Muscle layer of colon (tissue), 2 donors: ENCODE measurements around the gene APBB1IP.

Experiments used
- H3K27ac ChIP-seq: one replicate; pipeline ENCODE4 v1.7.0; 2013; ENCODE audit warnings: low read depth, mild to moderate bottlenecking, low read length, moderate library complexity
- H3K27me3 ChIP-seq, 2 donors: one replicate each; pipeline ENCODE4 v1.7.0; 2013; ENCODE audit warnings: low read length in 2 of 2, mild to moderate bottlenecking in 2 of 2; ENCODE audit not compliant: insufficient read depth in 2 of 2, control insufficient read depth in 1 of 2
- H3K36me3 ChIP-seq: one replicate; pipeline ENCODE4 v1.7.0; 2013; ENCODE audit warnings: mild to moderate bottlenecking, low read length; ENCODE audit not compliant: insufficient read depth
- H3K4me1 ChIP-seq: one replicate; pipeline ENCODE4 v1.7.0; 2013; ENCODE audit warnings: mild to moderate bottlenecking, low read length; ENCODE audit not compliant: insufficient read depth
- H3K4me3 ChIP-seq, 2 donors: one replicate each; pipeline ENCODE4 v1.7.0; 2013; ENCODE audit warnings: low read length in 2 of 2, low read depth in 1 of 2, mild to moderate bottlenecking in 1 of 2, moderate library complexity in 1 of 2
- H3K9ac ChIP-seq: one replicate; pipeline ENCODE4 v1.7.0; 2013; ENCODE audit warnings: low read length
- H3K9me3 ChIP-seq: one replicate; pipeline ENCODE4 v1.7.0; 2013; ENCODE audit warnings: mild to moderate bottlenecking, low read length
- donor health status: abdominal sarcoma.
- donor health status: Adenocarcinoma of cecum.

Gene APBB1IP

GRCh38 chr10:26448292-26448691 is 10.2 kb downstream of the APBB1IP start:
- no peaks in the 10 kb centered on the region for H3K27me3 ChIP-seq
- H3K4me1 ChIP-seq, result no peaks in the 10 kb centered on the region
- no peaks in the 10 kb centered on the region for H3K9me3 ChIP-seq
- no peaks in the 10 kb centered on the region for H3K36me3 ChIP-seq
- no peak overlapping the region for H3K4me3 ChIP-seq
- H3K27ac ChIP-seq, result no peak overlapping the region
- no peak overlapping the region for H3K9ac ChIP-seq

GRCh38 chr10:26448706-26449435 is 10.7 kb downstream of the APBB1IP start:
- no peaks in the 10 kb centered on the region for H3K9me3 ChIP-seq
- no peaks in the 10 kb centered on the region for H3K36me3 ChIP-seq
- no peak overlapping the region for H3K4me3 ChIP-seq
- H3K9ac ChIP-seq, result no peak overlapping the region
- no peaks in the 10 kb centered on the region for H3K4me1 ChIP-seq
- no peak overlapping the region for H3K27ac ChIP-seq
- no peaks in the 10 kb centered on the region for H3K27me3 ChIP-seq

DNA sequence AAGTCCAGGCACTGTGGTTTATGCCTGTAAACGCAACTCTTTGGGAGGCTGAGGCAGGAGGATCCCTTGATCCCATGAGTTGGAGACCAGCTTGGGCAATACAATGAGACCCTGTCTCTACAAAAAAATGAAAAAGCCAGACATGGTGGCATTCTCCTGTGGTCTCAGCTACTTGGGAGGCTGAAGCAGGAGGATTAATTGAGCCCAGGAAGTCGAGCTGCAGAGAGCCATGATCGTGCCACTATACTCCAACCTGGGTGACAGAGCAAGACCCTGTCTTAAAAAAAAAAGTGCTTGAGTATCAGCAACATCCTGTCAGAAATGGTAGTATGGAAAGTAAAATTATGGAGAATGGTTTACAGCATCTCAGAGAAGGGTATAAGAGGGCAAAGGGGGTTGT is 11.6 kb downstream of the APBB1IP start:
- H3K4me3 ChIP-seq, result no peak overlapping the region
- no peaks in the 10 kb centered on the region for H3K36me3 ChIP-seq
- H3K4me1 ChIP-seq, result no peaks in the 10 kb centered on the region
- no peak overlapping the region for H3K9ac ChIP-seq
- no peaks in the 10 kb centered on the region for H3K27me3 ChIP-seq
- no peak overlapping the region for H3K27ac ChIP-seq
- no peaks in the 10 kb centered on the region for H3K9me3 ChIP-seq

DNA sequence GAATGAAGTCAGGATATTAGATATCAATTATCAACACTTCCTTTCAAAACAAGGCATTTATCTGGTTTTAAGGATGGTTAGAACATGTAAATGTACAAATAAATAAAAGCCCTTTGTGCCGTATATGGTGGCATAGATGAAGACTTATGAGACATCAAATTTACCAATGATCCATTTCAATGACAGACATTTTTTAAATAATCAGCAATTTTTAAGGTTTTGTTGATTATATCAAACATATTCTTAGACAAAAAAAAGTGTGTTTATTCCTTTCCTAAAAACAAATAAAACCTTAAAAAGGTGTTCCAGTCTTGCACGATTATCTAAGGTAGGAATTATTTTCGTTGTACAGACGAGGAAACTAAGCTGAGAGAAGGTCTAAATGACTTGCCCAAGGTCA is 13.8 kb downstream of the APBB1IP start:
- Histone ChIP-seq H3K4me1 (no peaks in the 10 kb centered on the region), H3K36me3 (no peaks in the 10 kb centered on the region)

DNA sequence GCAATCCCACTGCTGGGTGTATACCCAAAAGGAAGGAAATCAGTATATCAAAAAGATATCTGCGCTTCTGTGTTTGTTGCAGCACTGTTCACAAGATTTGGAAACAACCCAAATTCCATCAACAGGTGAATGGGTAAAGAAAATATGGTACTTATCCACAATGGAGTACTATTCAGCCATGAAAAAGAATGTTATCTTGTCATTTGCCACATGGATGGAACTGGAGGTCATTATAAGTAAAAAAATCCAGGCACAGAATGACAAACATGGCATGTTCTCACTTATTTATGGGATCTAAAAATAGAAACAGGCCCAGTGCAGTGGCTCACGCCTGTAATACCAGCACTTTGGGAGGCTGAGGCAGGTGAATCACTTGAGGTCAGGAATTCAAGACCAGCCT is 15.7 kb downstream of the APBB1IP start:
- no peak overlapping the region for H3K27ac ChIP-seq
- H3K4me3 ChIP-seq, result no peak overlapping the region
- H3K27me3 ChIP-seq, result no peaks in the 10 kb centered on the region
- no peaks in the 10 kb centered on the region for H3K36me3 ChIP-seq
- no peaks in the 10 kb centered on the region for H3K9me3 ChIP-seq
- no peak overlapping the region for H3K9ac ChIP-seq
- H3K4me1 ChIP-seq, result no peaks in the 10 kb centered on the region

More for the DNA sequence above, 13.8 kb downstream of the APBB1IP start:
- no peaks in the 10 kb centered on the region for H3K9me3 ChIP-seq
- no peaks in the 10 kb centered on the region for H3K27me3 ChIP-seq
- no peak overlapping the region for H3K4me3 ChIP-seq
- no peak overlapping the region for H3K27ac ChIP-seq
- H3K9ac ChIP-seq, result no peak overlapping the region

DNA sequence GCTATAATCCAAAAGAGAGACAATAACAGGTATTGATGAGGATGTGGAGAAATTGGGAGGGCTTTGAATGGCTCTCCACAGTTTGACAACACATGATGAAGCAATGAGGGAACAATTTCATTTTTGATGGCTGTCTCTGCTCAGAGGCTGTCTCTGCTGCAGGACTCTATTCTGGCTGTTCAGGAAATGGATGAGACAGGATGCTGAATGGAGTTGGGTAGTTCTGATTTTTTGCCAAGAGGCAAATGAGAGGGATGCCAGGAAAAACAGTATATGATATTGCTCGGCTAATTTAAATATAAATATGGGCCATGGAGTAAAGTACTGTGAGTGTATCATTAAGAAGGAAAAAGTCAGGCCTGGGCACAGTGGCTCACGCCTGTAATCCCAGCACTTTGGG is 16.8 kb downstream of the APBB1IP start:
- H3K9me3 ChIP-seq, result no peaks in the 10 kb centered on the region

GRCh38 chr10:26455567-26456315 is 17.6 kb downstream of the APBB1IP start:
- Histone ChIP-seq H3K4me3 (no peak overlapping the region), H3K27ac (no peak overlapping the region)

More for the DNA sequence above, 16.8 kb downstream of the APBB1IP start:
- Histone ChIP-seq H3K4me3 (no peak overlapping the region), H3K9ac (no peak overlapping the region), H3K27ac (no peak overlapping the region), H3K36me3 (no peaks in the 10 kb centered on the region), H3K27me3 (no peaks in the 10 kb centered on the region), H3K4me1 (no peaks in the 10 kb centered on the region)

GRCh38 chr10:26457088-26457487 is 18.9 kb downstream of the APBB1IP start:
- Histone ChIP-seq H3K27ac (no peak overlapping the region), H3K36me3 (no peaks in the 10 kb centered on the region), H3K4me3 (no peak overlapping the region), H3K9me3 (no peaks in the 10 kb centered on the region), H3K9ac (no peak overlapping the region), H3K27me3 (no peaks in the 10 kb centered on the region), H3K4me1 (no peaks in the 10 kb centered on the region)

More at GRCh38 chr10:26455567-26456315, 17.6 kb downstream of the APBB1IP start:
- H3K4me1 ChIP-seq, result no peaks in the 10 kb centered on the region
- no peaks in the 10 kb centered on the region for H3K36me3 ChIP-seq
- H3K9ac ChIP-seq, result no peak overlapping the region
- H3K9me3 ChIP-seq, result no peaks in the 10 kb centered on the region
- no peaks in the 10 kb centered on the region for H3K27me3 ChIP-seq

DNA sequence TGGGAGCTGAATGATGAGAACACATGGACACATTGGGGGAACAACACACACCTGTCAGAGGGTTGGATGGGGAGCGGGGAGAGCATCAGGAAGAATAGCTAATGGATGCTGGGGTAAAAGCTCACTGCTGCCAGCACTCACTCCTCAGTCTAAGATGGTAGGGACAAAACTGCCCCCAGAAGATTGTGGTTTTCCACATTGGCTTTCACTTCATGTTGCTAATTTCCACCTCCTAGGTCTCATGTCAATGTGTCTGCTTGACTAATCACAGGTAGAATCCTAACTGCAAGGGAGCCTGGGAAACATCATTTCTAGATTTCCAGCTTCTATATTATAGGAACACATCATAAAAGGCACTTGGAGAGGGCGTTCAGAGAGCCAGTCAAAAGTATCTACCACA is 22.6 kb downstream of the APBB1IP start:
- no peaks in the 10 kb centered on the region for H3K9me3 ChIP-seq

GRCh38 chr10:26463986-26464385 is 25.8 kb downstream of the APBB1IP start:
- no peaks in the 10 kb centered on the region for H3K4me1 ChIP-seq
- H3K27ac ChIP-seq, result no peak overlapping the region
- H3K27me3 ChIP-seq, result no peaks in the 10 kb centered on the region
- H3K9me3 ChIP-seq, result no peaks in the 10 kb centered on the region
- H3K4me3 ChIP-seq, result no peak overlapping the region
- H3K9ac ChIP-seq, result no peak overlapping the region
- H3K36me3 ChIP-seq, result no peaks in the 10 kb centered on the region

More for the DNA sequence above, 22.6 kb downstream of the APBB1IP start:
- no peaks in the 10 kb centered on the region for H3K27me3 ChIP-seq
- H3K9ac ChIP-seq, result no peak overlapping the region
- H3K4me1 ChIP-seq, result no peaks in the 10 kb centered on the region
- no peaks in the 10 kb centered on the region for H3K36me3 ChIP-seq
- no peak overlapping the region for H3K4me3 ChIP-seq
- no peak overlapping the region for H3K27ac ChIP-seq

- Histone ChIP-seq H3K9ac (no peak overlapping the region), H3K9me3 (no peaks in the 10 kb centered on the region), H3K27me3 (no peaks in the 10 kb centered on the region), H3K4me3 (no peak overlapping the region), H3K36me3 (no peaks in the 10 kb centered on the region), H3K4me1 (no peaks in the 10 kb centered on the region), H3K27ac (no peak overlapping the region)
These were observed 26.6 kb downstream of the APBB1IP start for GRCh38 chr10:26464632-26465280.
